Renal cortex interstitium (tissue), 11 donors: Measurements from ENCODE around the gene SOCS3. TPM values are rescaled to one million over a fixed set of nuclear protein-coding genes. Genes with fewer than 3 reads are reported as not detected.

ENCODE experiments used
- DNase-seq, 11 donors: peaks; one replicate each; pipeline ENCODE4 v3.0.0-alpha.2; 2013; ENCODE audit warnings: low read depth in 9 of 11, low spot score in 4 of 11; ENCODE audit errors: extremely low read depth in 1 of 11
- polyA plus RNA-seq, 3 donors: library from polyadenylated mRNA; unstranded; fragments of 120-200 nt; gene quantifications; one replicate each; pipeline ENCODE4 v1.2.1, GENCODE V29; 2013; ENCODE audit not compliant: insufficient read length in 3 of 3

Gene SOCS3
- polyA plus RNA-seq, 3 donors, result 11.5 to 29.8 (median 17.1) TPM

- peak in 1 of 11 donors; percentile 41 for DNase-seq
These were observed 1.1 kb downstream of the SOCS3 start for GRCh38 chr17:78358538-78359320.

- no peak for DNase-seq
These were observed 2.0 kb downstream of the SOCS3 start for GRCh38 chr17:78357672-78358537.

GRCh38 chr17:78357177-78357586 lies 2.7 kb downstream of the SOCS3 start:
- DNase-seq, result no peak

- DNase-seq, result no peak
These were observed 3.7 kb downstream of the SOCS3 start for GRCh38 chr17:78356101-78356713.

GRCh38 chr17:78355701-78356100 lies 4.2 kb downstream of the SOCS3 start:
- no peak for DNase-seq

GRCh38 chr17:78355045-78355641 lies 4.7 kb downstream of the SOCS3 start:
- no peak for DNase-seq

GRCh38 chr17:78353834-78354233 lies 6.0 kb downstream of the SOCS3 start:
- DNase-seq, result no peak

- peak in 2 of 11 donors; percentile 45 to 50 for DNase-seq
These were observed 8.3 kb downstream of the SOCS3 start for GRCh38 chr17:78351449-78352006.

GRCh38 chr17:78349891-78350642 lies 9.8 kb downstream of the SOCS3 start:
- DNase-seq, result no peak

- no peak for DNase-seq
These were observed 11.7 kb downstream of the SOCS3 start for GRCh38 chr17:78348055-78348770.

GRCh38 chr17:78347453-78347852 lies 12.4 kb downstream of the SOCS3 start:
- no peak for DNase-seq

- DNase-seq, result no peak
These were observed 13.1 kb downstream of the SOCS3 start for GRCh38 chr17:78346605-78347250.

GRCh38 chr17:78345791-78346494 lies 13.9 kb downstream of the SOCS3 start:
- no peak for DNase-seq

GRCh38 chr17:78345172-78345571 lies 14.7 kb downstream of the SOCS3 start:
- no peak for DNase-seq

- no peak for DNase-seq
These were observed 15.2 kb downstream of the SOCS3 start for GRCh38 chr17:78344666-78345065.

GRCh38 chr17:78343543-78344201 lies 16.2 kb downstream of the SOCS3 start:
- DNase-seq, result no peak
